Osteocyte (in vitro differentiated cells): Measurements from ENCODE around the gene ANKDD1B. TPM values are rescaled to one million over a fixed set of nuclear protein-coding genes. Genes with fewer than 3 reads are reported as not detected.

Experiments
- DNase-seq: peaks from one replicate; pipeline ENCODE4 v3.0.0; 2021; ENCODE audit warnings: mixed read lengths; ENCODE audit not compliant: unreplicated experiment; ENCODE audit errors: extremely low spot score
- H3K27ac Mint-ChIP-seq: one replicate; pipeline ENCODE4 v1.8.0; 2021; ENCODE audit warnings: mild to moderate bottlenecking, mixed read lengths; ENCODE audit not compliant: unreplicated experiment
- H3K27me3 Mint-ChIP-seq: one replicate; pipeline ENCODE4 v1.8.0; 2021; ENCODE audit warnings: mixed read lengths; ENCODE audit not compliant: unreplicated experiment
- H3K36me3 Mint-ChIP-seq: one replicate; pipeline ENCODE4 v1.8.0; 2021; ENCODE audit warnings: mixed read lengths; ENCODE audit not compliant: unreplicated experiment
- H3K4me1 Mint-ChIP-seq: one replicate; pipeline ENCODE4 v1.8.0; 2021; ENCODE audit warnings: mixed read lengths; ENCODE audit not compliant: unreplicated experiment
- H3K4me3 Mint-ChIP-seq: one replicate; pipeline ENCODE4 v1.8.0; 2021; ENCODE audit warnings: mild to moderate bottlenecking, moderate library complexity, mixed read lengths; ENCODE audit not compliant: unreplicated experiment
- H3K9me3 Mint-ChIP-seq: one replicate; pipeline ENCODE4 v1.8.0; 2021; ENCODE audit warnings: mixed read lengths; ENCODE audit not compliant: unreplicated experiment
- CTCF ChIP-seq: fragments of 200-600 bp; sonication (generic); IDR thresholded peaks from 2 replicates; pipeline ENCODE4 v1.5.0; 2021; ENCODE audit warnings: antibody characterized with exemption, mild to moderate bottlenecking, moderate library complexity
- total RNA-seq: library from RNA; stranded (reverse); gene quantifications from 2 replicates; pipeline ENCODE4 v1.2.1, GENCODE V29; 2021

The ANKDD1B gene
- total RNA-seq, 1 donor from 2014 or later, result 0.67 TPM

GRCh38 chr5:75653521-75653920, 42.3 kb downstream of the ANKDD1B start:
- Mint-ChIP-seq H3K9me3 (no peaks in the 10 kb centered on the region), H3K36me3 (no peaks in the 10 kb centered on the region), H3K27me3 (no peaks in the 10 kb centered on the region), H3K27ac (no peak overlapping the region), H3K4me3 (no peak overlapping the region), H3K4me1 (no peaks in the 10 kb centered on the region)
- TF ChIP-seq CTCF, result no peak
- DNase-seq, result no peak

GRCh38 chr5:75654693-75655295, 43.5 kb downstream of the ANKDD1B start:
- Mint-ChIP-seq H3K9me3 (no peaks in the 10 kb centered on the region), H3K4me1 (no peaks in the 10 kb centered on the region), H3K27me3 (no peaks in the 10 kb centered on the region), H3K4me3 (no peak overlapping the region), H3K27ac (no peak overlapping the region), H3K36me3 (no peaks in the 10 kb centered on the region)
- no peak for DNase-seq
- TF ChIP-seq CTCF, result no peak

DNA sequence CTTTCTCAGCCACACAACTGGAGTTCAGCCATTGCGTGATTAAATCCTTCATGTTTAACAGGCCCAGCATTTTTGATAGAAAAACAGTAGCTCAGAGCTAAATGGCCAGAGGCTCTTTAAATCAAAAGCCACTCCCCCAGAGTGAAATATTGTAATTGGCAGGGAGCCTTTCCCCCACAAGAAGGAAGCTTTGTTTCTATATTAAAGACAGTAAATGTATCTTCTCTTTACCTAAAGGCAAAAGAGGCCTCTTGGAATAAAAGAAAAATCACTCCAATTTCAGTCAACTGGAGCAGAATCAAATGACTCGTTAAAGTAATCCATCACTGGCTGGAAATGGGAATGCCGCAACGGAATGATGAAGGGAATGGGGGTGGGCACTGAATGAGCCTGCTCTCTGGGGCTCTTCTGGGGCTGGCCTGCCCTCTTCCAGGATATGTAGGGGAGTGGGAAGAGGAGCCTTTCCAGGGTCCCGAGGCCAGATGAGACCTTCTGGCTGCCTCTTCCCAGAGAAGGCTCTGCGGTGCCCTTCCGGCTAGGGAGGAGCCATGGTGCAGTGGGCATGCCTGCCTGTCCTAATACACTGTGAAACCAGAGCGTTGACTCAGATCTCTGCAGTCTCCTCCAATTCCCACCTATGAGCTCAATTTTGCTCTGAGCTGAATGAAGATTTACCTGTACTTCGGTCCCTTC, 45.2 kb downstream of the ANKDD1B start:
- Mint-ChIP-seq H3K9me3 (no peaks in the 10 kb centered on the region), H3K27ac (no peak overlapping the region), H3K27me3 (no peaks in the 10 kb centered on the region), H3K36me3 (no peaks in the 10 kb centered on the region), H3K4me1 (no peaks in the 10 kb centered on the region), H3K4me3 (no peak overlapping the region)
- TF ChIP-seq CTCF, result no peak
- DNase-seq, result no peak

DNA sequence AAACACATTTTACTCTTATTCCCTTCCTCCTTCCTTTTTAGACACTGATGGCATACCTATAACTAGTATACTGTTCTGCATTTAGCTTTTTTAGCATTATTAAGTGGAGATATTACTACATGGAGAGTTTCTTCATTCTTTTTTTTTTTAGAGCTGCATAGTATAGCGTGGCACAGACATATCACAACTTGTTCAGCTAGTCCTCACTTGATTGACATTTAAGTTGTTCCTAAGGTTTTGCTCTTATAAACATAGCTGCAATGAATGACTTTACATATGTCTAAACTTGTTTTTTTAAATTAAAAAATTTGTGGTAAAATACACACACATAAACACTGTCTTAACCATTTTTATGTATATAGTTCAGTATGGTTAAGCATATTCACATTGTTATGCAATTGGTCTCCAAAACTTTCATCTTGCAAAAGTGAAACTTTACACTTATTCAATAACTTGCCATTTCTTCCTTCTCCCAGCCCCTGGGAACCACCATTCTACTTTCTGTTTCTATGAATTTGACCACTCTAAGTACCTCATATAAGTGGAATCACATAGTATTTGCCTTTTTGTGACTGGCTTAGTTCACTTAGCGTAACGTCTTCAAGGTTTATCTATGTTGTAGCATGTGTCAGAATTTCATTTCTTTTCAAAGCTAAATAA, 48.7 kb downstream of the ANKDD1B start:
- TF ChIP-seq CTCF, result no peak
- no peaks in the 10 kb centered on the region for H3K9me3 Mint-ChIP-seq
- no peaks in the 10 kb centered on the region for H3K36me3 Mint-ChIP-seq
- H3K4me1 Mint-ChIP-seq, result peaks cover 7% of the 10 kb centered on the region
- H3K4me3 Mint-ChIP-seq, result no peak overlapping the region
- H3K27me3 Mint-ChIP-seq, result no peaks in the 10 kb centered on the region
- DNase-seq, result no peak
- no peak overlapping the region for H3K27ac Mint-ChIP-seq
